SK-N-SH (cell line): ENCODE measurements around the gene OPA3. TPM values are rescaled to one million over a fixed set of nuclear protein-coding genes. Genes with fewer than 3 reads are reported as not detected.

ENCODE experiments used
- CTCF ChIA-PET: fragments of 300-600, 350-600 bp; formaldehyde crosslinking; extraction: SDS; loops from one replicate; lab custom pipeline; 2021; lab: Yijun Ruan, JAX
- POLR2A ChIA-PET: fragments of 350-600 bp; sonication (Branson Sonifier 250); formaldehyde crosslinking; extraction: SDS; loops from one replicate; lab custom pipeline; 2020; ENCODE audit warnings: antibody characterized with exemption, inconsistent platforms; lab: Yijun Ruan, JAX
- DNase-seq: peaks from one replicate; pipeline ENCODE4 v3.0.0; 2012
- H2AFZ ChIP-seq: fragments of 200-600 bp; sonication (generic); 2 replicates; pipeline ENCODE4 v1.8.1; 2016; ENCODE audit warnings: antibody characterized with exemption, mild to moderate bottlenecking, low read depth
- H3F3A ChIP-seq: fragments of 200-600 bp; sonication (generic); replicated peaks from 2 replicates; pipeline ENCODE3; 2016; ENCODE audit warnings: antibody characterized with exemption, mild to moderate bottlenecking; ENCODE audit not compliant: insufficient read depth
- H3K27ac ChIP-seq, 2 experiments: fragments of 200-500 bp in 1 of 2; fragments of 200-600 bp in 1 of 2; sonication (Bioruptor generic) in 1 of 2; sonication (generic), shearing (Covaris generic) in 1 of 2; 2 replicates each; pipeline versions ENCODE4 v1.5.1 to v1.6.1; 2014 to 2016; ENCODE audit warnings: low read depth in 2 of 2, inconsistent platforms in 1 of 2, low read length in 1 of 2, mild to moderate bottlenecking in 1 of 2, mixed read lengths in 1 of 2
- H3K27me3 ChIP-seq: fragments of 200-600 bp; sonication (generic), shearing (Covaris generic); 2 replicates; pipeline ENCODE4 v1.6.1; 2016; ENCODE audit warnings: mixed run types; ENCODE audit not compliant: insufficient read depth
- H3K36me3 ChIP-seq, 2 experiments: fragments of 200-500 bp in 1 of 2; fragments of 200-600 bp in 1 of 2; sonication (Bioruptor generic) in 1 of 2; sonication (generic) in 1 of 2; replicated peaks in 1 of 2; 2 replicates each; pipeline versions ENCODE3 to v1.5.1; 2014 to 2016; ENCODE audit warnings: low read length in 1 of 2, mild to moderate bottlenecking in 1 of 2; ENCODE audit not compliant: insufficient read depth in 2 of 2, control insufficient read depth in 1 of 2
- H3K4me1 ChIP-seq, 2 experiments: fragments of 200-500 bp in 1 of 2; fragments of 200-600 bp in 1 of 2; sonication (Bioruptor generic) in 1 of 2; sonication (generic), shearing (Covaris generic) in 1 of 2; 2 replicates each; pipeline versions ENCODE4 v1.5.1 to v1.6.1; 2014 to 2016; ENCODE audit warnings: low read depth in 1 of 2, low read length in 1 of 2, mixed run types in 1 of 2; ENCODE audit not compliant: insufficient read depth in 2 of 2, control insufficient read depth in 1 of 2
- H3K4me2 ChIP-seq: fragments of 200-600 bp; sonication (generic), shearing (Covaris generic); 2 replicates; pipeline ENCODE4 v1.6.1; 2017; ENCODE audit warnings: mixed run types
- H3K4me3 ChIP-seq, 2 experiments: fragments of 200-500 bp in 1 of 2; fragments of 200-600 bp in 1 of 2; sonication (Bioruptor generic) in 1 of 2; sonication (generic), shearing (Covaris generic) in 1 of 2; 2 replicates each; pipeline versions ENCODE4 v1.5.1 to v1.8.1; 2014 to 2016; ENCODE audit warnings: low read depth in 2 of 2, inconsistent platforms in 1 of 2, low read length in 1 of 2, mild to moderate bottlenecking in 1 of 2, mixed read lengths in 1 of 2, moderate library complexity in 1 of 2
- H3K79me2 ChIP-seq: fragments of 200-600 bp; sonication (generic); 2 replicates; pipeline ENCODE4 v1.8.1; 2017; ENCODE audit warnings: mild to moderate bottlenecking; ENCODE audit not compliant: insufficient read depth
- H3K9ac ChIP-seq: fragments of 200-600 bp; sonication (generic); 2 replicates; pipeline ENCODE4 v1.6.1; 2017; ENCODE audit warnings: mixed run types
- H3K9me2 ChIP-seq: fragments of 200-600 bp; sonication (generic); 2 replicates; pipeline ENCODE4 v1.6.1; 2017; ENCODE audit warnings: mixed run types
- H3K9me3 ChIP-seq: fragments of 200-600 bp; sonication (generic); 2 replicates; pipeline ENCODE4 v1.6.1; 2017; ENCODE audit warnings: mixed run types, mild to moderate bottlenecking, moderate library complexity
- H4K20me1 ChIP-seq: fragments of 200-600 bp; sonication (generic); 2 replicates; pipeline ENCODE4 v1.6.1; 2017; ENCODE audit warnings: mild to moderate bottlenecking, mixed run types; ENCODE audit not compliant: insufficient read depth
- EZH2phosphoT487 ChIP-seq: fragments of 200-600 bp; sonication (generic); IDR thresholded peaks from 2 replicates; pipeline ENCODE4 v1.6.1; 2017; ENCODE audit warnings: low read depth, mixed run types, mild to moderate bottlenecking, antibody characterized with exemption, moderate library complexity, borderline replicate concordance
- FOSL2 ChIP-seq: IDR thresholded peaks from 2 replicates; pipeline ENCODE4 v1.4.0; 2012; ENCODE audit warnings: low read depth, mild to moderate bottlenecking, moderate library complexity, borderline replicate concordance
- FOXM1 ChIP-seq: IDR thresholded peaks from 2 replicates; pipeline ENCODE4 v1.4.0; 2012; ENCODE audit warnings: low read depth, mild to moderate bottlenecking
- GABPA ChIP-seq: IDR thresholded peaks from 2 replicates; pipeline ENCODE4 v1.4.0; 2012; ENCODE audit warnings: low read depth, mild to moderate bottlenecking
- GATA2 ChIP-seq: sonication (generic); formaldehyde crosslinking; IDR thresholded peaks from 2 replicates; pipeline ENCODE4 v1.5.0; 2020; ENCODE audit warnings: mild to moderate bottlenecking, missing genetic modification reagents
- IRF3 ChIP-seq: fragments of 150-350 bp; IDR thresholded peaks from 2 replicates; pipeline ENCODE4 v1.6.1; 2016; ENCODE audit warnings: mild to moderate bottlenecking, low read depth, low read length
- JUND ChIP-seq: IDR thresholded peaks from 2 replicates; pipeline ENCODE4 v1.4.0; 2012
- MEF2A ChIP-seq: IDR thresholded peaks from 2 replicates; pipeline ENCODE4 v1.4.0; 2012; ENCODE audit warnings: low read depth, borderline replicate concordance
- MXI1 ChIP-seq: IDR thresholded peaks from 2 replicates; pipeline ENCODE4 v1.6.1; 2012; ENCODE audit warnings: mild to moderate bottlenecking, low read depth, low read length, improper control_type of control experiment
- POLR2AphosphoS5 ChIP-seq: IDR thresholded peaks from 2 replicates; pipeline ENCODE4 v1.6.1; 2012; ENCODE audit warnings: low read depth, low read length
- RAD21 ChIP-seq: IDR thresholded peaks from 2 replicates; pipeline ENCODE4 v1.6.1; 2012; ENCODE audit warnings: mild to moderate bottlenecking, low read length
- RCOR1 ChIP-seq: fragments of 150-350 bp; IDR thresholded peaks from 2 replicates; pipeline ENCODE4 v1.6.1; 2017; ENCODE audit warnings: antibody characterized with exemption, low read length
- REST ChIP-seq: IDR thresholded peaks from 2 replicates; pipeline ENCODE4 v1.6.1; 2012; ENCODE audit warnings: mild to moderate bottlenecking, low read depth, low read length, moderate library complexity
- SIN3A ChIP-seq: IDR thresholded peaks from 2 replicates; pipeline ENCODE4 v1.6.1; 2012; ENCODE audit warnings: low read depth, mild to moderate bottlenecking, low read length, moderate library complexity, borderline replicate concordance
- SMC3 ChIP-seq: IDR thresholded peaks from 2 replicates; pipeline ENCODE4 v1.6.1; 2012; ENCODE audit warnings: low read depth, low read length, improper control_type of control experiment
- TEAD4 ChIP-seq: IDR thresholded peaks from 2 replicates; pipeline ENCODE4 v1.4.0; 2012; ENCODE audit warnings: mild to moderate bottlenecking, borderline replicate concordance; ENCODE audit not compliant: insufficient read depth
- YY1 ChIP-seq: IDR thresholded peaks from 2 replicates; pipeline ENCODE4 v1.4.0; 2012; ENCODE audit warnings: low read depth, mild to moderate bottlenecking
- ZBTB33 ChIP-seq: IDR thresholded peaks from 2 replicates; pipeline ENCODE4 v1.4.0; 2012; ENCODE audit warnings: low read depth, borderline replicate concordance
- WGBS: methylation state at CpG from one replicate; pipeline ENCODE4 v1.1.6; 2017; ENCODE audit warnings: low lambda C conversion rate; 5-methylcytosine and 5-hydroxymethylcytosine counted together
- polyA plus RNA-seq, 3 experiments: library from polyadenylated mRNA; depleted of rRNA; stranded (reverse); fragments of >200 nt; gene quantifications; 2 replicates each; pipeline ENCODE4 v1.2.3, GENCODE V29; 2012

OPA3 gene
- polyA plus RNA-seq, 1 of the 3 experiments (the other 2 are of a cell fraction) = 10.0 TPM

GRCh38 chr19:45498411-45499195 is 86.0 kb downstream of the OPA3 start, which contains the start of gene PPM1N:
Gene PPM1N (plus strand): TSS chr19:45498443. CDS start chr19:45498473, 30 bp downstream.
- POLR2A ChIA-PET = interaction anchor here (1.1 kb wide), 1 partner anchor 13 kb away, joined by 3 read pairs; no protein-coding TSS in a partner anchor
- peak within 1 kb of the TSS; percentile 61 to 79 for H3K4me3 ChIP-seq
- no peak for TF ChIP-seq MEF2A
- no peak for TF ChIP-seq FOSL2
- no peak for TF ChIP-seq IRF3
- no peak for TF ChIP-seq ZBTB33
- no peak for TF ChIP-seq FOXM1
- TF ChIP-seq SIN3A = no peak
- no peak for TF ChIP-seq RAD21
- no peak for TF ChIP-seq TEAD4
- no peak for TF ChIP-seq RCOR1
- no peak for TF ChIP-seq MXI1
- TF ChIP-seq REST = no peak
- no peak for TF ChIP-seq EZH2phosphoT487
- TF ChIP-seq GATA2 (CRISPR knock-in tag) = no peak
- TF ChIP-seq YY1 = no peak
- TF ChIP-seq GABPA = no peak
- TF ChIP-seq POLR2AphosphoS5 = no peak
- TF ChIP-seq SMC3 = no peak
- no peak for TF ChIP-seq JUND
- TF ChIP-seq, all 33 proteins: peak for 0
- H3K27me3 ChIP-seq = no peaks in the 10 kb centered on the region
- H3K9me3 ChIP-seq = no peaks in the 10 kb centered on the region
- peaks cover 13% of the 10 kb centered on the region; the same call in 1 of the 2 replicates for H4K20me1 ChIP-seq
- no peaks in the 10 kb centered on the region for H3K9me2 ChIP-seq
- peak within 1 kb of the TSS; percentile 65 for H3K9ac ChIP-seq
- peaks cover 3 to 16% of the 10 kb centered on the region in 2 experiments; a peak in 2 of 4 replicates for H3K4me1 ChIP-seq
- H3K79me2 ChIP-seq = no peaks in the 10 kb centered on the region
- CTCF ChIA-PET = interaction anchor here (1.0 to 7.8 kb wide), 5 partner anchors 13 to 1230 kb away, joined by 3 to 97 read pairs (median 12); no protein-coding TSS in a partner anchor
- WGBS = 81% methylated on average over 25 of the region's 89 CpGs
- peak within 1 kb of the TSS; percentile 95 for H2AFZ ChIP-seq
- peak within 1 kb of the TSS; percentile 33 to 77; a peak in 2 of 4 replicates for H3K27ac ChIP-seq
- H3F3A ChIP-seq = peaks cover 5% of the 10 kb centered on the region
- no peak for DNase-seq
- peak within 1 kb of the TSS; percentile 84 for H3K4me2 ChIP-seq
- H3K36me3 ChIP-seq = no peaks in the 10 kb centered on the region
